Measurements from ENCODE around the gene ABO. TPM values are rescaled to one million over a fixed set of nuclear protein-coding genes. Genes with fewer than 3 reads are reported as not detected.
"Not testable (repeated sequence)": the region's sequence is repeated elsewhere in the genome, so short reads cannot be mapped to it uniquely, and the experiment has no call there.

ABO gene
- total and polyA plus RNA-seq, 2 of the 8 experiments (the other 6 are each of a cell fraction or from before 2014, with no cell fraction given): 0.03 TPM; not detected in 1

GRCh38 chr9:133251221-133251620 is 23.8 kb downstream of the ABO start:
- H4K8ac ChIP-seq (ENCODE audit: extremely low read depth, insufficient read depth, low read length); H2BK5ac ChIP-seq (ENCODE audit: low read depth, low read length); FAIRE-seq; H3K4me1 ChIP-seq (replicated peaks in 1 of 4; ENCODE audit: control insufficient read depth in 3 of 4, insufficient read depth in 4 of 4, low read length in 3 of 4); H3K27me3 ChIP-seq (replicated peaks in 1 of 4; ENCODE audit: control insufficient read depth in 3 of 4, extremely low read depth in 1 of 4, insufficient read depth in 3 of 4, low read length in 3 of 4); CTCF ChIA-PET (ENCODE audit: partially characterized antibody); H3K4me3 ChIP-seq (ENCODE audit: extremely low read depth in 1 of 4, insufficient read depth in 2 of 4, low read depth in 3 of 4, low read length in 4 of 4); H2BK20ac ChIP-seq (ENCODE audit: low read length); H3K9me3 ChIP-seq (ENCODE audit: insufficient read depth in 2 of 2, low read depth in 1 of 2, low read length in 1 of 2); H3K79me1 ChIP-seq (ENCODE audit: low read depth, low read length); H4K91ac ChIP-seq (replicated peaks; ENCODE audit: insufficient read length, low read length); H2AFZ ChIP-seq (ENCODE audit: low read length); H3K36me3 ChIP-seq (ENCODE audit: control insufficient read depth in 2 of 4, insufficient read depth in 4 of 4, low read length in 3 of 4); H3K56ac ChIP-seq (replicated peaks; ENCODE audit: insufficient read length, low read depth, low read length); POLR2A ChIA-PET (ENCODE audit: partially characterized antibody); H3K23me2 ChIP-seq (ENCODE audit: low read depth, low read length); H3K9ac ChIP-seq (replicated peaks in 1 of 4; ENCODE audit: extremely low read depth in 1 of 4, low read depth in 3 of 4, low read length in 3 of 4); H3K27ac ChIP-seq (ENCODE audit: low read depth, low read length); H3K23ac ChIP-seq (ENCODE audit: insufficient read length); H3K14ac ChIP-seq (ENCODE audit: insufficient read length); H4K20me1 ChIP-seq (replicated peaks in 1 of 2; ENCODE audit: control insufficient read depth in 1 of 2, insufficient read depth in 2 of 2, low read length in 2 of 2); H4K5ac ChIP-seq (ENCODE audit: insufficient read length, low read depth, low read length); H3K4ac ChIP-seq (replicated peaks; ENCODE audit: insufficient read length, low read depth, low read length); H3K79me2 ChIP-seq (ENCODE audit: control insufficient read depth in 1 of 2, insufficient read depth in 2 of 2, low read length in 2 of 2); H2AK5ac ChIP-seq (ENCODE audit: low read depth, low read length); H2BK12ac ChIP-seq (ENCODE audit: low read depth, low read length); H3K4me2 ChIP-seq (ENCODE audit: insufficient read depth in 1 of 2, low read depth in 2 of 2, low read length in 2 of 2); H2BK15ac ChIP-seq (ENCODE audit: low read length); H3K18ac ChIP-seq (ENCODE audit: extremely low read depth, low read length); H2BK120ac ChIP-seq (replicated peaks; ENCODE audit: low read depth, low read length): not testable (repeated sequence)
- WGBS, 2 experiments (ENCODE audit: extremely low coverage in 1 of 2, insufficient coverage in 1 of 2, insufficient read length in 1 of 2, insufficient replicate concordance in 2 of 2, low coverage in 1 of 2, low lambda C conversion rate in 2 of 2, missing lambda C conversion rate in 1 of 2): 92% methylated on average over 6 of the region's 6 CpGs; no CpG with 5 or more reads in 1 of the 2 experiments
- peak in 1 of 2 experiments; percentile 16 for DNase-seq (ENCODE audit: low read depth in 1 of 2, low spot score in 2 of 2)
